ENCODE measurements around the gene ANO6. TPM values are rescaled to one million over a fixed set of nuclear protein-coding genes. Genes with fewer than 3 reads are reported as not detected.
"Not testable (repeated sequence)": the region's sequence is repeated elsewhere in the genome, so short reads cannot be mapped to it uniquely, and the experiment has no call there.

The ANO6 gene
- total RNA-seq, 1 donor from 2014 or later: 49.0 TPM

- Histone ChIP-seq H3K4me2 (peak overlapping the region; percentile 39), H3K4me3 (no peak overlapping the region), H2AFZ (replicated peaks) (no peak overlapping the region), H3K79me2 (ENCODE audit: low read depth) (peaks cover 59% of the 10 kb centered on the region), H3K27ac (peak overlapping the region; percentile 36), H3K27me3 (no peaks in the 10 kb centered on the region), H3K36me3 (no peaks in the 10 kb centered on the region), H3K9me3 (ENCODE audit: low read depth) (no peaks in the 10 kb centered on the region), H3K4me1 (peaks cover 37% of the 10 kb centered on the region), H3F3A (ENCODE audit: low read depth) (peaks cover 29% of the 10 kb centered on the region), H3K9ac (no peak overlapping the region), H4K20me1 (ENCODE audit: low read depth) (peaks cover 11% of the 10 kb centered on the region)
- Mint-ChIP-seq H3K27ac (peak overlapping the region; percentile 2), H3K36me3 (peaks cover 16% of the 10 kb centered on the region), H3K27me3 (ENCODE audit: insufficient read depth, low read depth) (no peaks in the 10 kb centered on the region), H3K4me1 (peaks cover 42% of the 10 kb centered on the region), H3K9me3 (peaks cover 10% of the 10 kb centered on the region), H3K4me3 (no peak overlapping the region)
- DNase-seq (ENCODE audit: low spot score): no peak
- TF ChIP-seq EZH2 (IDR thresholded peaks at IDR 0.05): no peak
- TF ChIP-seq EZH2phosphoT487 (IDR thresholded peaks at IDR 0.05): no peak
- no peak for TF ChIP-seq CTCF (IDR thresholded peaks at IDR 0.05)
Measured at GRCh38 chr12:45232756-45233372, 17.0 kb downstream of the ANO6 start.

GRCh38 chr12:45234139-45234865, 18.4 kb downstream of the ANO6 start:
- Mint-ChIP-seq H3K4me1 (peaks cover 42% of the 10 kb centered on the region), H3K36me3 (peaks cover 15% of the 10 kb centered on the region), H3K27me3 (ENCODE audit: insufficient read depth, low read depth) (no peaks in the 10 kb centered on the region), H3K9me3 (peaks cover 19% of the 10 kb centered on the region), H3K27ac (peak overlapping the region; percentile 28), H3K4me3 (no peak overlapping the region)
- peaks cover 63% of the 10 kb centered on the region for H3K79me2 ChIP-seq (ENCODE audit: low read depth)
- H2AFZ ChIP-seq (replicated peaks): no peak overlapping the region
- H3K4me2 ChIP-seq: peak overlapping the region; percentile 33
- H3F3A ChIP-seq (ENCODE audit: low read depth): peaks cover 29% of the 10 kb centered on the region
- H3K36me3 ChIP-seq: no peaks in the 10 kb centered on the region
- H3K4me1 ChIP-seq: peaks cover 37% of the 10 kb centered on the region
- peak overlapping the region; percentile 84 for H3K27ac ChIP-seq
- H3K27me3 ChIP-seq: no peaks in the 10 kb centered on the region
- no peak for TF ChIP-seq EZH2phosphoT487 (IDR thresholded peaks at IDR 0.05)
- TF ChIP-seq EZH2 (IDR thresholded peaks at IDR 0.05): no peak
- no peak for TF ChIP-seq CTCF (IDR thresholded peaks at IDR 0.05)
- H3K4me3 ChIP-seq: no peak overlapping the region
- peaks cover 11% of the 10 kb centered on the region for H4K20me1 ChIP-seq (ENCODE audit: low read depth)
- no peaks in the 10 kb centered on the region for H3K9me3 ChIP-seq (ENCODE audit: low read depth)
- no peak overlapping the region for H3K9ac ChIP-seq
- DNase-seq (ENCODE audit: low spot score): peak; percentile 61

GRCh38 chr12:45235087-45236025, 19.5 kb downstream of the ANO6 start:
- H3K36me3 Mint-ChIP-seq: peaks cover 18% of the 10 kb centered on the region
- peak overlapping the region; percentile 84 for H3K27ac ChIP-seq
- peak overlapping the region; percentile 79 for H3K27ac Mint-ChIP-seq
- H3K4me3 Mint-ChIP-seq: peak overlapping the region; percentile 34
- H3K4me2 ChIP-seq: peak overlapping the region; percentile 33
- TF ChIP-seq EZH2 (IDR thresholded peaks at IDR 0.05) (no peak), CTCF (IDR thresholded peaks at IDR 0.05) (no peak), EZH2phosphoT487 (IDR thresholded peaks at IDR 0.05) (no peak)
- no peaks in the 10 kb centered on the region for H3K27me3 Mint-ChIP-seq (ENCODE audit: insufficient read depth, low read depth)
- peaks cover 63% of the 10 kb centered on the region for H3K79me2 ChIP-seq (ENCODE audit: low read depth)
- H3K4me1 ChIP-seq: peaks cover 37% of the 10 kb centered on the region
- peaks cover 11% of the 10 kb centered on the region for H4K20me1 ChIP-seq (ENCODE audit: low read depth)
- peaks cover 29% of the 10 kb centered on the region for H3F3A ChIP-seq (ENCODE audit: low read depth)
- H3K4me3 ChIP-seq: no peak overlapping the region
- no peak overlapping the region for H2AFZ ChIP-seq (replicated peaks)
- peak; percentile 24 for DNase-seq (ENCODE audit: low spot score)
- H3K27me3 ChIP-seq: no peaks in the 10 kb centered on the region
- peaks cover 26% of the 10 kb centered on the region for H3K9me3 Mint-ChIP-seq
- H3K9me3 ChIP-seq (ENCODE audit: low read depth): no peaks in the 10 kb centered on the region
- no peaks in the 10 kb centered on the region for H3K36me3 ChIP-seq
- H3K9ac ChIP-seq: no peak overlapping the region
- peaks cover 42% of the 10 kb centered on the region for H3K4me1 Mint-ChIP-seq

- H3K27me3 ChIP-seq; H3K9ac ChIP-seq; H3K36me3 ChIP-seq; H3K9me3 ChIP-seq (ENCODE audit: low read depth); H2AFZ ChIP-seq (replicated peaks); H3K4me3 ChIP-seq; H3K27ac Mint-ChIP-seq; H3K4me3 Mint-ChIP-seq; H3K4me2 ChIP-seq; H3K27ac ChIP-seq; H3K27me3 Mint-ChIP-seq (ENCODE audit: insufficient read depth, low read depth); DNase-seq (ENCODE audit: low spot score): not testable (repeated sequence)
- H4K20me1 ChIP-seq (ENCODE audit: low read depth): peaks cover 11% of the 10 kb centered on the region
- H3K4me1 Mint-ChIP-seq: peaks cover 42% of the 10 kb centered on the region
- H3F3A ChIP-seq (ENCODE audit: low read depth): peaks cover 27% of the 10 kb centered on the region
- peaks cover 37% of the 10 kb centered on the region for H3K4me1 ChIP-seq
- peaks cover 20% of the 10 kb centered on the region for H3K36me3 Mint-ChIP-seq
- peaks cover 26% of the 10 kb centered on the region for H3K9me3 Mint-ChIP-seq
- peaks cover 65% of the 10 kb centered on the region for H3K79me2 ChIP-seq (ENCODE audit: low read depth)
Measured at GRCh38 chr12:45236383-45236782, 20.5 kb downstream of the ANO6 start.

Data from neural progenitor cell (in vitro differentiated cells).